Upper lobe of left lung (tissue), 4 donors: ENCODE measurements around the gene DSPP.

ENCODE experiments used
- POLR2A ChIP-seq, 4 donors: fragments of 450-650 bp; IDR thresholded peaks; one replicate each; pipeline ENCODE4 v1.5.1; 2016 to 2017; ENCODE audit warnings: antibody characterized with exemption in 4 of 4, mild to moderate bottlenecking in 2 of 4
- TF ChIP-seq, protein P1 (sequence below), 6 experiments: fragments of 450-650 bp in 4 of 6; fragments of 200-600 bp in 2 of 6; sonication (generic) in 2 of 6; IDR thresholded peaks; one replicate each; pipeline ENCODE4 v1.5.1; 2016 to 2019; ENCODE audit warnings: antibody characterized with exemption in 6 of 6

GRCh38 chr4:87574996-87575395 is 33.3 kb upstream of the DSPP start:
- TF ChIP-seq, protein P1, sequence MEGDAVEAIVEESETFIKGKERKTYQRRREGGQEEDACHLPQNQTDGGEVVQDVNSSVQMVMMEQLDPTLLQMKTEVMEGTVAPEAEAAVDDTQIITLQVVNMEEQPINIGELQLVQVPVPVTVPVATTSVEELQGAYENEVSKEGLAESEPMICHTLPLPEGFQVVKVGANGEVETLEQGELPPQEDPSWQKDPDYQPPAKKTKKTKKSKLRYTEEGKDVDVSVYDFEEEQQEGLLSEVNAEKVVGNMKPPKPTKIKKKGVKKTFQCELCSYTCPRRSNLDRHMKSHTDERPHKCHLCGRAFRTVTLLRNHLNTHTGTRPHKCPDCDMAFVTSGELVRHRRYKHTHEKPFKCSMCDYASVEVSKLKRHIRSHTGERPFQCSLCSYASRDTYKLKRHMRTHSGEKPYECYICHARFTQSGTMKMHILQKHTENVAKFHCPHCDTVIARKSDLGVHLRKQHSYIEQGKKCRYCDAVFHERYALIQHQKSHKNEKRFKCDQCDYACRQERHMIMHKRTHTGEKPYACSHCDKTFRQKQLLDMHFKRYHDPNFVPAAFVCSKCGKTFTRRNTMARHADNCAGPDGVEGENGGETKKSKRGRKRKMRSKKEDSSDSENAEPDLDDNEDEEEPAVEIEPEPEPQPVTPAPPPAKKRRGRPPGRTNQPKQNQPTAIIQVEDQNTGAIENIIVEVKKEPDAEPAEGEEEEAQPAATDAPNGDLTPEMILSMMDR (IDR thresholded peaks at IDR 0.05), result no peak
- TF ChIP-seq POLR2A (IDR thresholded peaks at IDR 0.05), result no peak
